Activated T-cell treated with anti-CD3 and anti-CD28 coated beads for 1 hour (primary cell): ENCODE data around the gene OR4D6.
"Not testable (repeated sequence)": the region's sequence is repeated elsewhere in the genome, so short reads cannot be mapped to it uniquely, and the experiment has no call there.

Source experiments
- DNase-seq: peaks from one replicate; pipeline ENCODE4 v3.0.0-alpha.2; 2020; ENCODE audit warnings: low read depth

The OR4D6 gene

GRCh38 chr11:59456661-59457060 is at the start of gene OR4D6:
TSS of gene OR4D6 (plus strand) at chr11:59456961. CDS start at chr11:59456961, 0 bp downstream.
- DNase-seq = no peak

- no peak for DNase-seq
Observed at GRCh38 chr11:59413646-59414045, 43.1 kb upstream of the OR4D6 start.

- no peak for DNase-seq
Observed at GRCh38 chr11:59415111-59415510, 41.6 kb upstream of the OR4D6 start.

GRCh38 chr11:59416613-59417012 is 40.1 kb upstream of the OR4D6 start:
- DNase-seq = no peak

GRCh38 chr11:59417023-59417422 is 39.7 kb upstream of the OR4D6 start:
- DNase-seq = no peak

GRCh38 chr11:59418156-59418555 is 38.6 kb upstream of the OR4D6 start:
- DNase-seq = no peak

- no peak for DNase-seq
Observed at GRCh38 chr11:59423835-59424234, 32.9 kb upstream of the OR4D6 start.

GRCh38 chr11:59425131-59425530 is 31.6 kb upstream of the OR4D6 start:
- no peak for DNase-seq

GRCh38 chr11:59426361-59427067 is 30.2 kb upstream of the OR4D6 start, which contains the start of gene OR5A2:
TSS of gene OR5A2 (minus strand) at chr11:59426413. CDS start at chr11:59422953, 3,460 bp downstream.
- DNase-seq = no peak

GRCh38 chr11:59427068-59427382 is 29.7 kb upstream of the OR4D6 start:
- no peak for DNase-seq

GRCh38 chr11:59429924-59430516 is 26.7 kb upstream of the OR4D6 start:
- DNase-seq = no peak

GRCh38 chr11:59436169-59436568 is 20.6 kb upstream of the OR4D6 start, which contains the start of gene OR5A1:
TSS of gene OR5A1 (plus strand) at chr11:59436469. CDS start at chr11:59443169, 6,700 bp downstream.
- DNase-seq = no peak

GRCh38 chr11:59437770-59438169 is 19.0 kb upstream of the OR4D6 start:
- no peak for DNase-seq

- DNase-seq = not testable (repeated sequence)
Observed at GRCh38 chr11:59445624-59446023, 11.1 kb upstream of the OR4D6 start.

GRCh38 chr11:59448484-59448883 is 8.3 kb upstream of the OR4D6 start:
- DNase-seq = no peak

- no peak for DNase-seq
Observed at GRCh38 chr11:59459916-59460315, 3.2 kb downstream of the OR4D6 start.

- DNase-seq = no peak
Observed at GRCh38 chr11:59463190-59463641, 6.5 kb downstream of the OR4D6 start.

GRCh38 chr11:59473015-59473414 is 16.3 kb downstream of the OR4D6 start, which contains the start of gene OR4D10:
TSS of gene OR4D10 (plus strand) at chr11:59473315. CDS start at chr11:59477430, 4,115 bp downstream.
- DNase-seq = no peak

GRCh38 chr11:59475176-59475575 is 18.4 kb downstream of the OR4D6 start:
- DNase-seq = no peak

GRCh38 chr11:59479906-59480305 is 23.1 kb downstream of the OR4D6 start:
- DNase-seq = no peak

GRCh38 chr11:59480359-59480758 is 23.6 kb downstream of the OR4D6 start:
- DNase-seq = no peak

- no peak for DNase-seq
Observed at GRCh38 chr11:59501931-59502330, 45.2 kb downstream of the OR4D6 start.

GRCh38 chr11:59503276-59503675 is 46.5 kb downstream of the OR4D6 start, which contains the start of gene OR4D11:
TSS of gene OR4D11 (plus strand) at chr11:59503576. CDS start at chr11:59503576, 0 bp downstream.
- DNase-seq = no peak
